Non-pigmented ciliary epithelial cell (primary cell): Measurements from ENCODE around the gene SLC13A4.
"Not testable (repeated sequence)": the region's sequence is repeated elsewhere in the genome, so short reads cannot be mapped to it uniquely, and the experiment has no call there.

Experiments used
- DNase-seq: peaks from one replicate; pipeline ENCODE4 v3.0.0-alpha.2; 2010; ENCODE audit warnings: low read depth

Gene SLC13A4

DNA sequence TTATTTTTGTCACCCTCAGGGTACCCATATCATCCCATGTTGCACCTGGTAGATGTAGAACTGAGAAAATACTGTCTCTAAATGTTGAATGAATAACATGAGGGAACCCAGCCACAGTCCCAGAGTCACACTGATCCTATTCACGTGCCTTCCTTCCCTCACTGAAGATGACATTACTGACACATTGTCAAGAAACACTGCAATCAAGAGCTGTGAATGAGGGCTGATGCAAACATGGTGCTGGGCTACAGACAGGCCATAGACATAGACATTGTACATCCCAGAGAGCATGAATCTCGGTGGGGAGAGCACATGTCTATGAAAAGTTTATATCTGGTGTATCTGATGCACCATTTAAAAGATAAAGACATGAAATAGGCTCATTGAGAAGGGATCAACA is 9.8 kb downstream of the SLC13A4 start:
- DNase-seq: no peak

DNA sequence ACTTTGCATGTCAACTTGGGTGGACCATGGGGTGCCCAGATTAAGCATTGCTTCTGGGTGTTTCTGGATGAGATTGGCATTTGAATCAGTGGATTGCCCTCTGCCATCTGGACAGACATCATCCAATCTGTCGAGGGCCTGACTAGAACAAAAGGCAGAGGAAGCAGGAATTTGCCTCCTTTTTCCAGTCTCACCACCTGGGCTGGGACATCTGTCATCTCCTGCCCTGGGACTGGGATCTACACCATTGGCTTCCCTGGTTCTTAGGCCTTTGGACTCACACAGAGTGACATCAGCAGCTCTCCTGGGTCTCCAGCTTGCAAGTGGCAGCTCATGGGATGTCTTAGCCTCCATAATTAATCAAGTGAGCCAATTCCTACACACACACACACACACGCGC is 10.3 kb downstream of the SLC13A4 start:
- no peak for DNase-seq

DNA sequence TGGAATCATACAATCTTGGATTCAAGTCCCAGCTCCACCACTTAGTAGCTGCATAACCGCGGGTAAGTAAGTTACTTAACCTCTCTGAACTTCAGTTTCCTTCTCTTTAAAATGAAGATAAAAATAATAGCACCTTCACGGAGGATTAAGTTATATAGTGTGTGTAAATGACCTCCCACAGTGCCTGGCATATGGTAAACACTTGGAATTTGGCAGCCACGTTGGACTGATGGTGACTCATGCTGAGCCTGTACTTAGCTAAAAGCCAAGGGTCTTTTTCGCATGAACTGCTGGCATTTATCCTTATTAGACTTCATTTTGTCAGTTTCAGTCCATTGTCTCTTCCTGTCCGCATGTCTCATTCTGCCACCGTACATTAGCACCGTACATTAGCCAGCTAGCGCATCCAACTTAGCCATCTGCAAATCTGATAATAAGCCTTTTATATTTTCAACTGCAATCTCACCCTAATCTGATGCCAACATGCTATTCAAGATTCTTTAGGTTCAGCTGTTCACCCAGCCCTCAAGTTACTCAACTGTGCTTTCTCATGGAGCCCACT is 11.2 kb downstream of the SLC13A4 start:
- peak; percentile 28 for DNase-seq

DNA sequence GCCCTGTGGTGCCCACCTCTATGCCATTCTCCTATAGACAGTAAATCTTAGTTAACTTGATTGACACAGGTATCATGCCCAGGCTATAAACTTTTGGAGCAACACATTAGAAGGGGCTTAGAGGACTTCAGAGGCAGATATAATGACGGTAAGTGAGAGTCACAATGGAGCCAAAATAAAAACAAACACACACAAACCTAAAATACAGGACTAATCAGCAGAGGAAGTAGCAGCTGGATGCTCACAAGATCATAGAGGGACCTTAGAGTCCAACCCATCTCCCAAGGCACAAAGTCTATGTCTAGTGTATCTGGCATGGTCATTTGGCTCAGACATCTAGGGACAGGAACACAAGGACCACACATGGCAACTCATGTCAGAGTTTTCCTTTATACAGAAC is 12.3 kb downstream of the SLC13A4 start:
- DNase-seq: no peak

- DNase-seq: no peak
These were observed 12.9 kb downstream of the SLC13A4 start for GRCh38 chr7:135715055-135715522.

DNA sequence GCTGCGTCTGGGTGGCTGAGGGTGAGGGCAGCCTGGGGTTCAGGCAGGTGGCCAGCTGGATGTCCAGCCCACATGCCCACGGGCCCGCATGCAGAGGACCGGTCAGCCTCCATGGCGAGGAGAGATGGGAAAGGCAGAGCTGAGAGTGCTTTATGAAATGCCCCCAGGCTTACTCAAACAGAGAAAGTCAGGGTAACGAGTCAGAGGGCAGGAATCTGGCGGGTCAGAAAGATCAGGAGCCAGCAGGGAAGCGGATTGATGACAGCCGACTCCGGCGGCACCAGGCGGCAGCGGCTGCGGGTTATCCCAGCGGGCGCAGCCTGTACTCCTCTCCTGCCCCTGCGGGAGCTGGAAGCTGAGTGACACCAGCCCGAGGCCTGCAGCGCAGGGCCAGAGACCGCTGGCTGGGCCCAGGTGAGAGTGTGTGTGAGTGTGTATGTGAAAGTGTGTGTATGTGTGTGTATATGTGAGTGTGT is 13.4 kb downstream of the SLC13A4 start:
- DNase-seq: no peak

DNA sequence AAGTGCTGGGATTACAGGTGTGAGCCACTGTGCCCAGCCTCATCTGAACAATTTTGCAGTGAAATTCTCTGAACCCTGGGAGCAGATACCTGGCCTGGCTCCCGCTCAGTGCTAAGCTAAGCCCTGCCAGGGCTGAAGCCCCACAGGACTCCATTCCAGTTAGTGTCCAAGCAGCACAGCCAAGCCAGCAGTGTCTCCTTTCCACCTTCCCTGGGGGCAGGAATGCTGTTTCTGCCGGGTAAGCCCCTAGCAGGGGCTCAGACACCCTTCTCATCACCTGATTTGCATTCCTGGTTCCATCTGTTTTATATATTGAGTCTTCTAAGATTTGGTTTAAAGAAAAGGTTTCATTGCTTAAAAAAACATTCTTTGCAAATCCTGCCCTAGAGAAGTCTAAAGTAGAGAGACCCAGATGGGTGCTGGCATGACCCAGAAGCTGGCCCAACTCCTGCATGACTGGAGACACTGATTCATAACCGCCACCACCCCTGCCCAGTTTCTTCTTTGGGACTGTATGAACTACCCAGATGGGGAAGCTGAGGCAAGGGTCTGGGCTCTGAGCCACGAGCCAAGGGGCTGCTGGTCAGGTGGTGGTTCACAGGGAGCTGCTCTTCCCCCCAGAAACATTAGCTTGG is 14.0 kb downstream of the SLC13A4 start:
- no peak for DNase-seq

- no peak for DNase-seq
These were observed 15.2 kb downstream of the SLC13A4 start for GRCh38 chr7:135712796-135713195.

DNA sequence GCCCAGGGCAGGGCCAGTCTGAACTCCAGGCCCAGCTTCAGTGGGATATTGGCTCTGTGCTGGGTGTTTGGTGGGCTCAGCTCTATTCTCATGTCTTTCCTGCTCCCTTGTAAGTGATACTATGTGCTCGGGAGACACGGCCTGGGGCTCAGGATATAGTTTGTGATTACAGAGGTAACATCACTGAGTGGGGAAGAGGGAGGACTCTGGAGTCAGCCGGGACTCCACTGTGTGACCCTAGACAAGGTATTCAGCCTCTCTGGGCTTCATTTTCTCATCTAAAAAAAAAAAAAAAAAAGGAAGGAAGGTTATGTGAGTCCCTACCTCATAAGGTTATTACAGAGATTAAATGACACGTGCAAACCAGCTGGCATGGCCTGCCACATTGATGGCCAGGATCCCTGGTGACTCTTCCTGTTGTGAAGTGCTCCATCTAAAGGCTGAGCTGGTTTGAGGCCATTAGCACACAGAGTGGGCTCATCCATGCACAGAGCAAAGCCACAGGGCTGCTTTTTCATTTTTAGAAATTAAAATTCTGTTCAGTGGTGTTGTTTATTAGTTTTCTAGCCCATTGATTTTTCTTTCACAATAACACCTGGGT is 15.7 kb downstream of the SLC13A4 start:
- DNase-seq: no peak

DNA sequence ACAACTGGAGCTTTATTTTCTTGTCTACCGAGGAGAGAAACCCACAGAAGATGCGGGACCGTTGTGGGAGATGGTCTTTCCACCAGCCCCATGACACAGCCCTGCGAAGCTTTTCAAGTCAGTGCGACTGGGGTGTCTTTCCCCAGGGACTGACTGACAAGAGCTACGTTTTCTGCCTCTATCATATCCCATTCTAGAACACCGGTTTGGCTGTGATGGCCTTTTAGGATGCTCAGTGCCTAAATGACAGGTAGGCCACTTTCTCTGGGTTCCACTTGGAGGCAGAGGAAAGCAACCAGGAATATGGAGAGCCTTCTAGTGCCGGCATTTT is 16.9 kb downstream of the SLC13A4 start:
- no peak for DNase-seq

GRCh38 chr7:135710417-135711138 is 17.4 kb downstream of the SLC13A4 start:
- DNase-seq: no peak

DNA sequence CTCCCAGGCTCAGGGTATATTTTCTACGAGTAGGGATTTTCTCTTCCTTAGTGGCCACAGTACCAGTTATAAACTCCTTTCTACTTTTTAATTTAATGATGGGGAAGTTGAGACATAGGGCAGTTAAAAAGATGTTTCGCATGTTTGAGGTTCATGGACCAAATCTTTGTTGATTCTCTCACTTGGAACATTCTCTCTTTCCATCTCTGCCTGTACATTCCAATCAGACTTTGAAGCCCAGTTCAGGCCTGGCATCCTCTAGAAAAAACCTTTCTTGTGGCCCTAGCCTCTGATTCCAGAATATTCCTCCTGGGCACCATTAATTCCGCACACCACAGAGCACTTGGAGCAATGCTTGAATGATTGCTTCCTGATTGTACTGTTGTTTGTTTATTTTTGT is 18.5 kb downstream of the SLC13A4 start:
- DNase-seq: no peak

DNA sequence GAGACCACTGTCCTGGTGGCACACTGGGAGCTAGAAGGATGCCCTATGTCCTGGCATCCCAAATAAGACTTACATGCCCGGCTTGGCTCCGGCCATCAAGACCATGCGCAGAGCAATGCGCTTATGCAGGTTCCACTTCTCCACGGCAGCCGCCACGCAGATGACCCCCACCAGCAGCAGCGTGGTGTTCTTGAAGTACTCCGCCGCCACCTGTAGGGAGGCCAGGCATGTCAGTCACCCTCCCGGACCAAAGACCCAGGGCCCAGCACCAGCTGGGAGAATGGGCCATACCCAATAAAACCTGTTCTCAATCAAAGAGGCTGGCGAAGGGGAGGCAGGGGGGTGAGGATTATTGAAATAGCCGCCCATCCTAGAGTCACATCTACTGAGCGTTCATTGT is 19.9 kb downstream of the SLC13A4 start:
- DNase-seq: no peak

DNA sequence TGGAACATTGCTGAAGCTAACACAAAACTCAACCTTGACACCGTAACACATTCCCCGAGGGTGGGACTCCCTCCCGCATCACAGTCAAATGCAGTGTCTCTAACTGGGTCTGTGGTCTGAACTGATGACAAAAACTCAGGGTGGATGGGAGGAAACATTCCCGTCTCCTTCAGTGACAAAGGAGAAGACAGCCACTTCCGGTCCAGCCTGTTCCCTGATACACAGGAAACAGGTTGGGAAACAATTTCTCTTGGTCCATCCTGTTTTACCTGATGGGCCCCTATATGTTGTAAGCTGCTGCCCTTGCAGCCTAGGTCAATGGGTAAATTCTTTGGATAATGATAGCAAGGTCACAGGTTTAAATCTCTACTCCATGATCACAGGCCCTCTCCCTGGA is 20.4 kb downstream of the SLC13A4 start:
- no peak for DNase-seq

DNA sequence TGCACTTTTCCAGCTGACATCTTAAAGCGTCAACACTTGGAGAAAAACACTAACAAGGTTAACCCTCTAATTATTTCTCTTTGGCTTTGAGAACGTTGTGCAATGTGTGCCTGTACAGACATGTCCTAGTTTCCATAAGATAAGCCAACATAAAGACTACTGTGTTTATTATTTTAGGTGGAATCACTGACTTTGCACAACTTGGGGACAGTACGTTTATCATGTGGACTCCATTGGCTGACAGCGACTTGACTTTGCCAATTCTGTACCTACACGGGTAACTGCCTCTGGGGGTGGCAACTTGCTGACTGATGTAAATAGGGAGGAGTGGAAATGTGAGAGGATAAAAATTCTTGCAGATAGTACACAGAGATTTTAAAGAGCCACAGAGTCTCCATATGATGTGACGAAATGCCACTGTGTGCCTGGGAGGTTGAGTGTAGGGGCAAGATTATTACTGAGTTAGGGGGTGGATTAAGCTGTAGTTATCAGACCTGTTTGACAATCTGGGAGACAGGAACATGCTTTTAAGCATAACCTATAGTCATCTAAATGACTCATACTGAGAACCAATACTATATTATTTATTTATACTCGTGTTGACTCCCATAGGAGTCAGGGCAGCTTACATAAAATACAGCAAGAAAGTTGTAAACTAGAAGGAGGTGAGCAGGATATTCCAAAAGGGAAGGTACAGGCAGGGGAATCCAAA is 21.0 kb downstream of the SLC13A4 start:
- DNase-seq: no peak

- no peak for DNase-seq
These were observed 21.8 kb downstream of the SLC13A4 start for GRCh38 chr7:135706038-135706742.

DNA sequence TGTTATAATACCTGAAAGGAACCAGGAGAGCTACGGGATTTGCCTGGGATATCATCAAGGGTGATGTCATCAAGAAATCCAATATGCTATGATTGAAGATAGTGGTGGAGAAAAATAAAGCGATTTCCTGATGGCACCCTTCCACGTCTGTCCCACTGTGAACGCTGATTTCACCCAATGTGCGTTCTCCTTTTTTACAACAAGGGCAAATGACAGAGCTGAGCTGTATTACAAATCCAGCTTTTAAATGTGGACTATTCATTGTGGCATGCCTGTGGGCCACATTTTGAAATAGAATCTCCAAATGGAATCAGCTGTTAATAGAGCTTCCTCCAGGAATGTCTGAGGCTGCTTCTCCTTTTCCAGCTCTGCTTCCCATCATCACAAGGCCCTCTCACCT is 23.3 kb downstream of the SLC13A4 start:
- no peak for DNase-seq

DNA sequence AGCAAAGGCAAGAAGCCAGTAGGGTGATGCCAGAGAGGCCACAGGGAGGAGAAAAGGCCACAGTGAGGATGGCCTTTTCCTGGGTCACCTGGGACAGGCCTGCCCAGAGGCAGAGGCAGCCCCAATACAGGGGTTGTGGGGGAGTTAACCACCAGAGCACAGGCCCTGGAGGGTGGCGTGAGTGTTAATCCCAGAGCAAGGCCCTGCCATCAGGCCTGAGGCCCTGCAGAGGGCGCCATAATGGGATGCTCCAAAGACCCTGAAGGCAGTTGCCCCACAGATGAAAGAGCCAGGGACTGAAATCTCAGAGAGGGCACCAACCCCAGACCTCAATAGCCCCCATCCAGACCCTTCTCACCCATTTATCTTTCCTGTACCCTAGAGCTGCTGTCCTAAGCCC is 23.9 kb downstream of the SLC13A4 start:
- no peak for DNase-seq

DNA sequence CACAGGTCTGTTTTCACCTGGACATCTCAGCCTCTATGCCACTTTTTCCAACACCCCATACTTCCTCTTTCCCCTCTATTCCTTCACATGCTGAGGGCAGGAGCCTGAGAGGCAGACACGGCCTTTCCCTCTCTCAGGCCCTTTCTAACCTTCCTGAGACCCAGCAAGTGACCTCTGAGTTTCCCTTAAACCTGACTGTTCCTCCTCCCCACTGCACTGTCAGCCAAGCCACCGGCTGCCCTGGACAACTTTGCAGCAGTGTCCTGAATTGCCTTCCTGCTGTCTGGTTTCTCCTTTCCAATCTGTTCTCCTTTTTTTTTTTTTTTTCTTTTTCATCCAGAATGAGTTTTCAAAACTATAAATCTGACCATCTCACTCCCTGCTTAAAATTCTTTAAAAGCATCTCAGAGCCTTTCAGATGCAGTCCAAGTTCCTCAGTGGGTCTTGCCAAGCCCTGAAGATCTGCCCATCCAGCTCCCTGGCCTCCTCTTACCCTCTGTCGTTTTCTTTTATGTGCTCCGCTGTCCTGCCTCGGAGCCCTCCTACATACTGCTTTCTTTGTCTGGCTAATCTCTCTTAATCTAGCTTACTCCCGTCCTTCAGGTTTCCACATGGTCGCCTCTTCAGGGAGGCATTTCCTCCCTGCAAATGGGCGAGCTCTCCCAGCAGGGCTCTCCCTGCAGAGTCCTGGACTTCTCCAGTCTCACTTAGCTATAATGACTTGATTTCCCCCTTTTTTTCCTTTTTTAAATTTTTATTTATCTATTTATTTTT is 30.5 kb downstream of the SLC13A4 start:
- DNase-seq: no peak

DNA sequence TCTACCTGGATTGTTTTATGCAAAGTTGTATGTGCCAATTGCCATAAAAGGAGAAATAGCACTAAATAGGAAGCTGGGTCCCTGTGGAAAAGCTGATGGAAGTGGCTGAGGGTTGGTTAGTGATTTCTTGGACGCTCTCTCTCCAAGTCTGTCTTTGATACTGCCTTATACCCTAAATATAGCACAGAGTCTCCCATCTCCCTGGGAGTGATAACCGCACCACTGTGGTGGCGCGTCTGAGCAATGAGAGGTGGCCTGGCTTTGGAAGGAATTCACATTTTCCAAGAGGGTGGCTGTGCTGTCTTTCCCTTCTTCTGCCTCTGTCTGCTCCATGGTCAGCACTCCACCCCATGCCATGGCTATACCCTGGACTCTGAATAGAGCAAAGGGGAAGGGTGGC is 34.4 kb downstream of the SLC13A4 start:
- DNase-seq: no peak

DNA sequence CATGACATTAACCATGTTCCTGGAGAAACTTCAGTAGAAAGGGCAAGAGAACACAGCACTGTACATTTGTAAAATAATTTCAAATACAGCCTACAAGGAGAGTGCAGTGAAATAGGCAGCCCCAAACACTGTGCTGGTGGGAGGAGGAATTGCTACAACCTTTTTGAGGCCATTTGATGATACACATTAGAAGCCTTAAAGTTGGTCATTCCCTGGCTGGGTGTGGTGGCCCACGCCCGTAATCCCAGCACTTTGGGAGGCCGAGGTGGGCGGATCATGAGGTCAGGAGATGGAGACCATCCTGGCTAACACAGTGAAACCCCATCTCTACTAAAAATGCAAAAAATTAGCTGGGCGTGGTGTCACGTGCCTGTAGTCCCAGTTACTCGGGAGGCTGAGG is 35.4 kb downstream of the SLC13A4 start:
- DNase-seq: not testable (repeated sequence)
